ENCODE data around the gene LANCL2. TPM values are rescaled to one million over a fixed set of nuclear protein-coding genes. Genes with fewer than 3 reads are reported as not detected.

LANCL2 gene
- polyA plus RNA-seq, 2 donors, result 6.8 to 11.7 TPM

DNA sequence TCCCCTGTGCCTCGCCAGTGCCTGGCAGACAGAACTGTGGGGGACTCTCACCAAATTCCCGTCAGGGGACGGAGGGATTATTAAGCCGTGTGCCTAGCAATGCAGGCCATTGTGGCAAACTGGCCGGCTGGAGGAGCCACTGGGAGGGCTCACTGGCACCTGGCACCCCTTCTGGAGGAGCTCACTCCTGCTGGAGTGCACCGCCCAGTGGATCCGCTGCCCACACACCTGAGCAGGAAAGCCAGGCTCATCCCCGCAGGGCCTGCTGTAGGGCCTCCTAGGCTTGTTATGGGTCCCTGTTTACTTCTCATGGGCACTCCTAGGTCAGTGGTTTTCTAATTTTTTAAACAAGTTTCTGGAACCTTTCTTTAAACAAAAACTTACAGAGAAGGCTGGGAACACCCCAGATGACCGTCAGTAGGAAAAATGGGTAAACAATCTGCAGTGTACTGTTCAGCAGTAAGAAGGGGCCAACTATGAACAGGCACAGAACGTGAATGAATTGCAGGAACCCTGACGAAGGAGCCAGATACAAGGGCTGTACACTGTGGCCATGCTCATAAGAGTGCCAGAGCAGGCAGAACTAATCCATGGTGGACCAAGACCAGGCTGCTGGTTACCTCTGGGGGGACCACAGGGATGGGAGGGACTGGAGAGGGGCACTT lies 64.8 kb downstream of the LANCL2 start:
- peaks cover 0 to 9% of the 10 kb centered on the region in 2 donors for H3K36me3 ChIP-seq (ENCODE audit: control insufficient read depth in 2 of 2, insufficient read depth in 2 of 2, low read length in 1 of 2)
- H3K27ac ChIP-seq (ENCODE audit: low read depth in 2 of 2, low read length in 1 of 2), result no peak overlapping the region
- 74 to 78% methylated on average over 11 of the region's 11 CpGs for WGBS, 2 donors
- no peak overlapping the region for H3K4me3 ChIP-seq (ENCODE audit: low read depth in 1 of 2, low read length in 2 of 2)
- H3K27me3 ChIP-seq (ENCODE audit: control insufficient read depth in 1 of 2, insufficient read depth in 2 of 2, low read length in 2 of 2), result no peaks in the 10 kb centered on the region
- no peaks in the 10 kb centered on the region for H3K4me1 ChIP-seq (ENCODE audit: control insufficient read depth in 2 of 2, insufficient read depth in 2 of 2, low read length in 1 of 2)
- H3K9me3 ChIP-seq (ENCODE audit: control insufficient read depth in 2 of 2, insufficient read depth in 1 of 2, low read depth in 1 of 2, low read length in 1 of 2), result no peaks in the 10 kb centered on the region

- Histone ChIP-seq H3K36me3 (ENCODE audit: control insufficient read depth in 2 of 2, insufficient read depth in 2 of 2, low read length in 1 of 2) (peaks cover 0 to 2% of the 10 kb centered on the region in 2 donors), H3K4me1 (ENCODE audit: control insufficient read depth in 2 of 2, insufficient read depth in 2 of 2, low read length in 1 of 2) (no peaks in the 10 kb centered on the region), H3K27me3 (ENCODE audit: control insufficient read depth in 1 of 2, insufficient read depth in 2 of 2, low read length in 2 of 2) (no peaks in the 10 kb centered on the region), H3K4me3 (ENCODE audit: low read depth in 1 of 2, low read length in 2 of 2) (no peak overlapping the region), H3K27ac (ENCODE audit: low read depth in 2 of 2, low read length in 1 of 2) (no peak overlapping the region), H3K9me3 (ENCODE audit: control insufficient read depth in 2 of 2, insufficient read depth in 1 of 2, low read depth in 1 of 2, low read length in 1 of 2) (no peaks in the 10 kb centered on the region)
- WGBS, 2 donors, result 30 to 44% methylated on average over 2 of the region's 2 CpGs
Observed at GRCh38 chr7:55431898-55432297, 66.8 kb downstream of the LANCL2 start.

DNA sequence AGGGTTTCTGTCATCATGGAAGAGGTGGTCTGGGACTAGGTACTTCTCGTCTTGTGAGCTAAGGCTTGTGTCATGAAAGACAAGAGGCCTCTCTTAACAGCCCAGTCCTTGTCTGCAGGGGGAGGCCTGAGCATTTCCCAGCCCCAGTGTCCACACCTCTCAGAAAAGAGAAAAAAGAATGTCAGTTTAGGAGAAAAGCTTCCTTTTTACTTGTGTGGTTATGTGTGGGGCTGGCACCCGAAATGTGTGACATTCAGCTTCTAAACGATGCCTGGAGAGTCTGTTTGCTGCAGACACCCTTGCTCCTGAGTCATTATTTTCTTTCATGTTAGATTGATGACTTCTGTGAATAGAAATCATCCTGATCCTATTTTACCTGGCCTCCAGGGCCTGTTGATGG lies 67.4 kb downstream of the LANCL2 start:
- Histone ChIP-seq H3K36me3 (ENCODE audit: control insufficient read depth in 2 of 2, insufficient read depth in 2 of 2, low read length in 1 of 2) (peaks cover 0 to 2% of the 10 kb centered on the region in 2 donors), H3K4me3 (ENCODE audit: low read depth in 1 of 2, low read length in 2 of 2) (no peak overlapping the region), H3K4me1 (ENCODE audit: control insufficient read depth in 2 of 2, insufficient read depth in 2 of 2, low read length in 1 of 2) (no peaks in the 10 kb centered on the region), H3K27me3 (ENCODE audit: control insufficient read depth in 1 of 2, insufficient read depth in 2 of 2, low read length in 2 of 2) (no peaks in the 10 kb centered on the region), H3K9me3 (ENCODE audit: control insufficient read depth in 2 of 2, insufficient read depth in 1 of 2, low read depth in 1 of 2, low read length in 1 of 2) (no peaks in the 10 kb centered on the region), H3K27ac (ENCODE audit: low read depth in 2 of 2, low read length in 1 of 2) (no peak overlapping the region)
- 76 to 79% methylated on average over 3 of the region's 3 CpGs for WGBS, 2 donors

DNA sequence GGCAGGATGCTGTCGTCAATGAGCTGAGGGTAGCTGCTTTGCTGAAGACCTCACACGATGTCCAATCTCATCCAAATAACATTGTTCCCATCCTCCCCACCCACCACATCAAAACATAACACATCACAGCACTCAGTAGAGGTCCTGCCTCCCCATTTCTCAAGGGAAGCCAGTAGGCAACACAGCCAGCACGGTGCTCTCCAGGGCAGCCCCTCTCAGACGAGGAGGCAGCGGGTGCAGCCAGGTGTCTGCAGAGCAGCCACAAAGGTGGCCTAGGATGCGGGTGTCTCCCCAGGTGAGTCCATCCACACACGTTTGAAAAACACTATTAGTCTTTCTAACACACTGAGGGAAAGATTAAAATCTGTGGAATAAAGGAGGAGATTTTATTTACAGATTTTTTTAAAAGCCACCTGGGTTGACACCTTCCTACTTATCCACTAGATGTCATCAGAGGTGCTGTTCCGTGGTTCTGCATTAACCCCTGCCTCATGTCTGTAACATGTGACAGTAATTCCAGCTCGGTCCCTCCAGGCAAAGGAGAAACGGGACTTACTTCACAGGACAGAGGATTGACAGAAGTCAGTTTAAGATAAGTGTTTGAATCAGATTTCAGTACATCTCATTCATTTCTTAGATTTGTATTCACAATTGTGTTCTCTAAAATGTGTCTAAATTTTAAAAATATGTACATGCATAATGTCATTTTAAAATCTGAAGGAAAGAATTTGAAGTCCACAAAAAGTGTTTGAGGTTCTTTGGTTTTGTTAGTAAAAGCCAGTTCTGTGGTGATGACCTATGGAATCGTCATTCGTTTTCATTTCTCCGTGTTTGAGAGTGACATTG lies 68.0 kb downstream of the LANCL2 start:
- Histone ChIP-seq H3K4me1 (ENCODE audit: control insufficient read depth in 2 of 2, insufficient read depth in 2 of 2, low read length in 1 of 2) (no peaks in the 10 kb centered on the region), H3K9me3 (ENCODE audit: control insufficient read depth in 2 of 2, insufficient read depth in 1 of 2, low read depth in 1 of 2, low read length in 1 of 2) (no peaks in the 10 kb centered on the region), H3K27ac (ENCODE audit: low read depth in 2 of 2, low read length in 1 of 2) (no peak overlapping the region), H3K4me3 (ENCODE audit: low read depth in 1 of 2, low read length in 2 of 2) (no peak overlapping the region), H3K36me3 (ENCODE audit: control insufficient read depth in 2 of 2, insufficient read depth in 2 of 2, low read length in 1 of 2) (peaks cover 0 to 2% of the 10 kb centered on the region in 2 donors), H3K27me3 (ENCODE audit: control insufficient read depth in 1 of 2, insufficient read depth in 2 of 2, low read length in 2 of 2) (no peaks in the 10 kb centered on the region)
- 62 to 64% methylated on average over 13 of the region's 13 CpGs for WGBS, 2 donors

- H3K4me3 ChIP-seq (ENCODE audit: low read depth in 1 of 2, low read length in 2 of 2), result no peak overlapping the region
- peaks cover 0 to 2% of the 10 kb centered on the region in 2 donors for H3K36me3 ChIP-seq (ENCODE audit: control insufficient read depth in 2 of 2, insufficient read depth in 2 of 2, low read length in 1 of 2)
- H3K9me3 ChIP-seq (ENCODE audit: control insufficient read depth in 2 of 2, insufficient read depth in 1 of 2, low read depth in 1 of 2, low read length in 1 of 2), result no peaks in the 10 kb centered on the region
- WGBS, 2 donors, result 78 to 81% methylated on average over 10 of the region's 10 CpGs
- no peak overlapping the region for H3K27ac ChIP-seq (ENCODE audit: low read depth in 2 of 2, low read length in 1 of 2)
- no peaks in the 10 kb centered on the region for H3K4me1 ChIP-seq (ENCODE audit: control insufficient read depth in 2 of 2, insufficient read depth in 2 of 2, low read length in 1 of 2)
- H3K27me3 ChIP-seq (ENCODE audit: control insufficient read depth in 1 of 2, insufficient read depth in 2 of 2, low read length in 2 of 2), result no peaks in the 10 kb centered on the region
Observed at GRCh38 chr7:55435466-55435865, 70.3 kb downstream of the LANCL2 start.

GRCh38 chr7:55436457-55436856 lies 71.3 kb downstream of the LANCL2 start:
- H3K4me1 ChIP-seq (ENCODE audit: control insufficient read depth in 2 of 2, insufficient read depth in 2 of 2, low read length in 1 of 2), result no peaks in the 10 kb centered on the region
- peaks cover 0 to 2% of the 10 kb centered on the region in 2 donors for H3K36me3 ChIP-seq (ENCODE audit: control insufficient read depth in 2 of 2, insufficient read depth in 2 of 2, low read length in 1 of 2)
- no peaks in the 10 kb centered on the region for H3K9me3 ChIP-seq (ENCODE audit: control insufficient read depth in 2 of 2, insufficient read depth in 1 of 2, low read depth in 1 of 2, low read length in 1 of 2)
- H3K27ac ChIP-seq (ENCODE audit: low read depth in 2 of 2, low read length in 1 of 2), result no peak overlapping the region
- H3K4me3 ChIP-seq (ENCODE audit: low read depth in 1 of 2, low read length in 2 of 2), result no peak overlapping the region
- 75 to 82% methylated on average over 10 of the region's 10 CpGs for WGBS, 2 donors
- H3K27me3 ChIP-seq (ENCODE audit: control insufficient read depth in 1 of 2, insufficient read depth in 2 of 2, low read length in 2 of 2), result no peaks in the 10 kb centered on the region

DNA sequence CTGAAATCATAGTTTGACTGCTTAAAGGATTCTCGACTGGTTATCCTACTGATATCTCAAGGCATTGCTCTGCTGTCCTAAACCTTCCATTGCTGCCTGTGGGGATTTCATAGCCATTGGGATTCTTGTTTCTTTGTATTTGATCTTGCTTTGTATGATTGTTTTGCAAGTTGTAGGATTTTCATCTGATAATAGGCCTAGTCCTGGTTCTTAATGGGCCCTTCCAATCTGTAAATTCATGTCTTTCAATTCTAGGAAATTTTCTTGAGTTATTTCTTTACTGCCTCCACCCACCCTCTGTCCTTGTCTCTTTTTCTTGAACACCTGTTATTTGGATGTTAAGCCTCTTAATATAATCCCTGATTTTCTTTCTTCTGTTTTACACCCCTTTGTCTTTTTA lies 72.2 kb downstream of the LANCL2 start:
- no peaks in the 10 kb centered on the region for H3K4me1 ChIP-seq (ENCODE audit: control insufficient read depth in 2 of 2, insufficient read depth in 2 of 2, low read length in 1 of 2)
- 88 to 96% methylated on average over 1 of the region's 1 CpG for WGBS, 2 donors
- no peaks in the 10 kb centered on the region for H3K9me3 ChIP-seq (ENCODE audit: control insufficient read depth in 2 of 2, insufficient read depth in 1 of 2, low read depth in 1 of 2, low read length in 1 of 2)
- H3K27me3 ChIP-seq (ENCODE audit: control insufficient read depth in 1 of 2, insufficient read depth in 2 of 2, low read length in 2 of 2), result no peaks in the 10 kb centered on the region
- peaks cover 0 to 2% of the 10 kb centered on the region in 2 donors for H3K36me3 ChIP-seq (ENCODE audit: control insufficient read depth in 2 of 2, insufficient read depth in 2 of 2, low read length in 1 of 2)
- H3K27ac ChIP-seq (ENCODE audit: low read depth in 2 of 2, low read length in 1 of 2), result no peak overlapping the region
- no peak overlapping the region for H3K4me3 ChIP-seq (ENCODE audit: low read depth in 1 of 2, low read length in 2 of 2)

- H3K9me3 ChIP-seq (ENCODE audit: control insufficient read depth in 2 of 2, insufficient read depth in 1 of 2, low read depth in 1 of 2, low read length in 1 of 2), result no peaks in the 10 kb centered on the region
- no peaks in the 10 kb centered on the region for H3K4me1 ChIP-seq (ENCODE audit: control insufficient read depth in 2 of 2, insufficient read depth in 2 of 2, low read length in 1 of 2)
- H3K36me3 ChIP-seq (ENCODE audit: control insufficient read depth in 2 of 2, insufficient read depth in 2 of 2, low read length in 1 of 2), result no peaks in the 10 kb centered on the region
- no peak overlapping the region for H3K27ac ChIP-seq (ENCODE audit: low read depth in 2 of 2, low read length in 1 of 2)
- 86 to 87% methylated on average over 13 of the region's 13 CpGs for WGBS, 2 donors
- H3K27me3 ChIP-seq (ENCODE audit: control insufficient read depth in 1 of 2, insufficient read depth in 2 of 2, low read length in 2 of 2), result no peaks in the 10 kb centered on the region
- H3K4me3 ChIP-seq (ENCODE audit: low read depth in 1 of 2, low read length in 2 of 2), result no peak overlapping the region
Observed at GRCh38 chr7:55438085-55438756, 73.1 kb downstream of the LANCL2 start.

DNA sequence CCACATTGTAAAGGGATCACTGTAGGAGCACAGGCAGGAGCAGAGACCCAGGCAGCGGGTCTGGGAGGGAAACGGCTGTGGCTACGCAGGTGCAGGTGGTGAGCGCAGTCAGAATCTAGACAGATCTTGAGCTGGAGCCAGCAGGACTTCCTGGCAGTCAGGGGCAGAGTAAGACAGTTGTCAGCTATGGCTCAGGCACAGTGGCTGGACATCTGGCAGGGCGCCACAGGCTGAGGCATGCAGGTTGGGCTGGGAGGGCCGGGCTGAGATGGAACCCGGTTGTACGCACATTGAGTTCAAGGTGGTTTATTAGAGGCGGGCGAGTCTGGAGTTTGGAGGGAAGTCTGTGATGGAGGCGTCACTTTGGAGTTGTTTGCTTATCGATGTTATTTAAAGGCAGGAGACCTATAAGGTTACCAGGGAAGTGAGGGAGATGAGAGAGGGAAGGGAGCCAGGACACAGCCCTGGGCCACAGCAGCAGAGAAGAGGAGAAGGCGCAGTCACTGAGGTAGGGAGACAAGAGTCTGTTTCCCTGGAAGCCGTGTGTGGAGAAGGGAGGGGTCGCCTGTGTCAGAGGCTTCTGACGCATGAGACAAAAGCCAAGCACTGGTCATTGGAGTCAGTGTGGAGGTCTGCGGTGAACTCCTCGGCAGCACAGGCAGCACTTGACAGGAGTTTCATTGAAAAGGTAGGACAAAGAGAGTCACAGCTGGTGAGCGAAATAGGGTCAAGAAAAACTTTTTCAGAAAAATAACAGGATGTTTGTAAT lies 73.8 kb downstream of the LANCL2 start:
- Histone ChIP-seq H3K4me3 (ENCODE audit: low read depth in 1 of 2, low read length in 2 of 2) (no peak overlapping the region), H3K27ac (ENCODE audit: low read depth in 2 of 2, low read length in 1 of 2) (no peak overlapping the region), H3K9me3 (ENCODE audit: control insufficient read depth in 2 of 2, insufficient read depth in 1 of 2, low read depth in 1 of 2, low read length in 1 of 2) (no peaks in the 10 kb centered on the region), H3K4me1 (ENCODE audit: control insufficient read depth in 2 of 2, insufficient read depth in 2 of 2, low read length in 1 of 2) (no peaks in the 10 kb centered on the region), H3K27me3 (ENCODE audit: control insufficient read depth in 1 of 2, insufficient read depth in 2 of 2, low read length in 2 of 2) (no peaks in the 10 kb centered on the region), H3K36me3 (ENCODE audit: control insufficient read depth in 2 of 2, insufficient read depth in 2 of 2, low read length in 1 of 2) (no peaks in the 10 kb centered on the region)
- 63 to 71% methylated on average over 19 of the region's 19 CpGs for WGBS, 2 donors
